NCI-H1694 (cell line): ENCODE measurements around the gene CEL.

Source experiments
- DNase-seq: peaks from one replicate; lab custom pipeline; 2025; lab: John Stamatoyannopoulos, UW

Gene CEL

DNA sequence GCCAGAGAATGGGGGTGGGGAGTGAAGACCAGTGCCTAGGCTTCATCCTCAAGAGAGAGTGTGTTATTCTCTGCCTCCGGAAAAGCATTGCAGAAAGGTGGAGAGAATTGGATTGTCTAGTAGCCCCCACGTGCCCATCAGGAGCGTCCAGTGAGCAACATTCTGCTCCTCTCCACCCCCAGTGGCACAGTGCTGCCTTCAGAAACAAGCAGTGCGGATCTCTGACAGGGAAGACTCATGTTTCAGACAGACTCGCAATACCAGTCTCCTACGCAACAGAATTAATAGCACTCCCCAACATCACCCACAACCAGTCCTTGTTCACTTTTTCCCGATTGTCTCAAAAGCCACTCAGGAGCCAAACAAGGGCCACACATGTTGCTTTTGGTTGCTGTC, 14.9 kb upstream of the CEL start:
- DNase-seq = no peak

DNA sequence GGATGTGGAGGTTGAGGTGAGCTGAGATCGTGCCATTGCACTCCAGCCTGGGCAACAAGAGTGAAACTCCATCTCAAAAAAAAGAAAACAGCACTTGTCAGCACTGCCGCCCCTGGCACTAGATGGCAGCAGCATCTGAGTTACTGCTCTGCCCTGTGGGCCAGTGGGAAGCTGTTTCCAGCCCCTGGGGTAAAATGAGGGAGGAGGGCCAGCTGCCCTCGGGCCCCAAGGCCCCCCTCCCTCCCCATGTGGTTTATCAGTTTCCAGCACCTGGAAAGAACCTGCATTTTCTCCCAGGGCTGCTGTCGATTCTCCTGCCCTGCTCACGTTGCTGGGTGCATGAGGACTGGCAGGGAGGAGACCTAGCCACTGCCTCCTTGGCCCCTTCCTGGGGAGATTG, 13.2 kb upstream of the CEL start:
- DNase-seq = peak; percentile 28

DNA sequence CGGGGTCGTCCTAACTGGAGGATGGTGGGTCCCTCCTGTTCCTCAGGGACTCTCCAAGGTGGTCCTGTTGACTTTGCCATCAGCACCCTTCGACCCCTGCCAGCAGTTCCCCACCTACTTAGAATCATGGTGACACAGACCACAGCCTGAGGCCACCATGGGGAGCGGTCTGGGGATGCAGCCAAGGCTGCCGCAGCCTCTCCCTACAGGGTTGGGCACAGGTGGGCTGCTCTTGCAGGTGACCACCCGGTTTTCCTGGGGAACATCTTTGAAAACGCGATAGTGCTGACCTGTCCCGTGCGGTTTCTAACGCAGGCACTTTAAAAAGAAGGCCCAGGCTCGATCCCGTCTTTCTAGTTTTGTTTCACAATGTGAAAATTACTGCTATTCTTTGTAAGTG, 12.7 kb upstream of the CEL start:
- no peak for DNase-seq

DNA sequence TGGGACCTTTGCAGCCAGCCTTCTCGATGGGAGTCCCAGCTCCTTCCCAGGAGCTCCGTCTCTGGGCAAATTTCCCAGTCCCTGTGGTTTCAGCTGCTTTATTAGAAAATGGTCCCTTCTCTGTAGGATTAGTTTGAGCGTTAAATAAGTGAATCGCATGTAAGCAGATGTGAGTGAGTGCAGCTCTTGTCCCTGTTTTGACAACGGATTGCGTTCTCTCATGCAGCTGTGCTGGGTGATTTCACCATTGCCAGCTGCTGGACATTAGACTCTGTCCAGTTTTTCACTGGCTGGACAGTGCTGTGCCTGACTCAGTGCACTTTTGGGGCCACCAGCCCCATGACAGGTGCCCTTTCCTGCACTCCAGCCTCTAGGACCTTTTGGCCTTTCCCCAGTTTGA, 11.6 kb upstream of the CEL start:
- DNase-seq = no peak

DNA sequence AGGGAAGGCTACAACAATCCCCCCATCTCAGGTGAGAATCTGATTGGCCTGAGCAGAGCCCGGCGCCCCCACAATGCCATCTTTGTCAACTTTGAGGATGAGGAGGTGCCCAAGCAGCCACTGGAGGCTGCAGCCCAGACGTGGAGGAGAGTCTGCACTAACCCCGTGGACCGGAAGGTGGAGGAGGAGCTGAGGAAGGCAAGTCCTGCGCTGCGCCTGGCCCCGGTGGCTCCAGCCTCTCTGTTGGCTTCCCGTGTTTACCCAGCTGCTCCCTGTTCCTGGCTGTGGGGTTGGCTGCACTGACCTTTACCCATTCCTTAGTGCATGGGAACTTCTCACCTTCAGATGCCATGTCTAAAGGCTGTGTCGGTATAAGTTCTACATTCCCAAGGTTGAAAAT, 11.0 kb upstream of the CEL start:
- DNase-seq = no peak

DNA sequence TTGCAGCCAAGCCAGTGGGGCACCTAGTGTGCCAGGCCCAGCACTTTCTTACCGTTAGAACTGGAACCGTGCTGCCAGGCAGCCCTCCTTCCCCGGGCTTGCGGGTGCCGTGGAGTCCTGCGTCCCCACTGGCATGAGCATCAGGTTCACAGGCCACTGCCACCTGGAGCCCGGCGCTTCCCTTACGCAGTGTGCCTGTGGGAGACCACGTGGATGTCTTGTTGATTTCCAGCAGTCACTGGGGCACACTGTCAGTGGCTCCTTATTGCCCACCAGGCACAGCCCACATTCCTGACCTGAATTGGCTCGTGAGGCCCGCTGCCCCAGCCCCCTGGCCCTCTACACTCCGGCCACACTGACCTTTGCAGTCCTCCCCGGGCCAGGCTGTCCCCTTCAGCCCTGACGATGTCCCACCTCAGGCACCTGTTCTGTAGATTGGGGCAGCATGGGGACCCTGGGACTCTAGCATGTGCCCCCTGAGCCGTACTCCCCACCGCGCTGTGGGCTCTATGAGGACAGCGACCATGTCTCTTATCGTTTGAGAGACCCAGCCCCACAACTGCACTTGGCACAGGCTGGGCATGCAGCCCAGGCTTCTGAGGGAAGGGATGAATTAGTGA, 10.4 kb upstream of the CEL start:
- DNase-seq = no peak

DNA sequence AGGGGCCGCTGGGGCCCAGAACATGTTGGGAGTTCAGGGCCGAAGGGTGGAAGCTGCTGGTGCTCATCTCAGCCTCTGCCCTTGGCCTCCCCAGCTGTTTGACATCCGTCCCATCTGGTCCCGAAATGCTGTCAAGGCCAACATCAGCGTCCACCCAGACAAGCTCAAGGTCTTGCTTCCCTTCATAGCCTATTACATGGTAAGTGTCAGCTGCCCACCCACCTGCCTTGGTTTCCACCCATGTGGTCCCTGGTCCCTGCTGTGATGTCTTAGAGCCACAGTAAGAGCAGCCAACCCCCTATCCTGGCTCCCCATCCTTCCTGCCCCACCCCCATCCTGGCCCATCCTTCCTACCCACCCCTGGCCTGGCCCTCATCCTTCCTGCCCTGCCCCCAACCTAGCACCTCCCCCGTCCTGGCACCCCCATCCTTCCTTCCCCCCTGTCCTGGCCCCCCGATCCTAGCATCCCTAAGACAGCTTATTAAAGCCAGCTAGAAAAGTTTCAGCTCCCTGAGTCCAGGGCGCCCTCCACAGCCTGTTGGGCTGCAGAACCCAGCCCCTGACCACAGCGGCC, 9.7 kb upstream of the CEL start:
- DNase-seq = no peak

DNA sequence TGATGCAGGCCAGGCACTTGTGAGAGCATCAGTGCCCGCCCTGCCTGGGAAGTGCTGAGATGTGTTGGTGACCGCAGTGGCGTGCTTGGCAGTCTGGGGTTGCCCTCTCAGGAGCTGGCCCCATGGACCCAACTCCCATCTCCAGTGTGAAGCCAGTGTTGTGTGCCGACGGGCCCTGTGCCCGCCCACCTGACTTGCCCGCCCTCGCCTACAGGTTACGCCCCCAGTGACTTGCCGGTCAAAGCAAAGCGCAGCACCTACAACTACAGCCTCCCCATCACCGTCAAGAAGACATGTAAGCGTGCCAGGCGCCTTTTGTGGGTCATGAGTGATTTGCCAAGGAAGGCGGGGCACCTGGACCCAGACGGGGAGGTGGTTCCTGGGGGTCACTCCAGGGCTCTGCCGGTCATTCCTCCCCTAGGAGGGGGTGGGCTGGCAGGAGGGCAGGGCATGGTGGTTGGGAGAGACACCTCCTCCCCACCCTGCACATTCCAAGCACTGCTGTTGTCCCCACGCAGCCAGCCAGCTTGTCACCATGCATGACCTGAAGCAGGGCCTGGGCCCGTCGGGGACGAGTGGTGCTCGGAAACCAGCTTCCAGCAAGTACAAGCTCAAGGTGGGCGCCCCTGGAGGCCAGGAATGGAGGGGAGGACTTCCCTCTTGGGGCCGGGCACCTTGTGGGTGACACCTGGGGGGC, 7.4 kb upstream of the CEL start:
- DNase-seq = no peak

DNA sequence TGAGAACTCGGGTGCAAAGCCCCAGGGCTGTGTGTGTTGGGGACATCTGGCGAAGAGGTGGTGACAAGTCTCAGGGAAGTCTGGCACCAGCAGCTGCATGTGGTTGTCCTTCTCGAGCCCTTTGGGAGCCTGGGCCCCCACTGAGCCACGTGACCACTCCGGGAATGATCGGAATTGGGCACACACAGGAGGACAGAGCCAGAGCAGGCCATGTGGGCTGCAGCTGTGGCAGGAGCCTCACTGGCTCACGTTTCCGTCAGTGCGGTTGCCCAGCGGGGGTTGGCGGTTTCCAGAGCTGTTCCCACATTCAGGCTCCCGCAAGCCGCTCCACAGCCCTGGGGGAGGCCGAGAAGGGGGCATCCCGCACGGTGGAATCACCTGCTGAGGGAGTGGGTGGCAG, 6.8 kb upstream of the CEL start:
- DNase-seq = no peak

DNA sequence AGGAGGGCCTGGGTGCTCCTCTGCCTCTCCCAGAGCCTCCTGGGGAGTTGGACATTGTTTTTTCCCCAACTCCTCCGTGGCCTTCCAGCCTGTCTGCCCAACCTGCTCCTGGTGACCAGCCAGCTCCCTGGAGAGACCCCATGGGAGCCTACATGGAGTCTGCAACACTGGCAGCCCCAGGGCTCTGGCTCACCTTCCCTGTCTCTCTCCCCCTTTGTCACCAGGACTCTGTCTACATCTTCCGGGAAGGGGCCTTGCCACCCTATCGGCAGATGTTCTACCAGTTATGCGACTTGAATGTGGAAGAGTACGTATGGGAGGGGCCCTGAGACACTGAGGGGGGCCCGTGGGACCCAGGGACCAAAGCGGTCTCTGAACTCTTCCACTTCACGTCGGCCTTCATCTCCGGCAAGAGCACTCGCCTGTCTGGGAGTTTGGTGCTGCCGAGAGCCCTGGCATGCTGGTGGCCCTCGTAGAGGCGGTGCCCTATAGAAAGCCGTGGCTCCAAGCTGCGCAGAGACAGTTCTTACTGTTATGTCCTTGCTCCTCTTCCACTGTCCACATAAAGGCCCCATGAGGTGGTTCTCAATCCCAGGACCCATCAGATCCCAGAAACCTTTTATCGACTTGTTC, 5.9 kb upstream of the CEL start:
- no peak for DNase-seq

DNA sequence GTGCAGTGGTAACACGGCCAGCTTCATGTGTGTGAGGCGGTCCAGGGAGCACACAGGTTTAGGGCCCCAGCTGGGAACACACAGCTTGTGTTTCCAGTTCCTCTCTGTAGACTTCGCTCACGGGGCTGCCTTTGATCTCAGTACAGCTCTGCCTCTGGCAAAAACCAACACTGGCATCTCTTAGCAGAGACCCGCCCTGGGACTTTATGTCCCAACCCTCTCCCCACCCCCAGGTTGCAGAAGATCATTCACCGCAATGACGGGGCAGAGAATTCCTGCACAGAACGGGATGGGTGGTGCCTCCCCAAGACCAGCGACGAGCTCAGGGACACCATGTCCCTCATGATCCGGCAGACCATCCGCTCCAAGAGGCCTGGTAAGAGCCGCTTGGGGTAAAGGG, 5.2 kb upstream of the CEL start:
- no peak for DNase-seq

DNA sequence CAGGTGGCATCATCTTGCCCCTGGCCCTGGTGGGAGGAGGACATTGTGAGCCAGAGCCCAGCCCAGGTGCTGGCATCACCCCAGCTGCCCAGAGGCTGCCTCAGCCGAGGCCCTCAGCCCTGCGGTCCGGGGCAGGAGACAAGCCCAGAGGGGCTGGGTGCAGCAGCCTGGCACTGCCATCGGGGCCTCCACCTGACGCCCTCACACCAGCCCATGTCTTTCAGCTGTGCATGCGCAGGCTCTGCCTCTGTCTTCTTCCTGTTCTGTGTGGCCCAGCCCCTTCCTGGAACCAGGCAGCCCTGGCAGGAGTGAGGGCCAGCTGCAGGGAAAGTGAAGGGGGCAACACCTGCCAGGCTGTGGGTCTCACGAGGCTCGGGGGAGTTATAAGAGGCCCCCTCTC, 4.8 kb upstream of the CEL start:
- no peak for DNase-seq

DNA sequence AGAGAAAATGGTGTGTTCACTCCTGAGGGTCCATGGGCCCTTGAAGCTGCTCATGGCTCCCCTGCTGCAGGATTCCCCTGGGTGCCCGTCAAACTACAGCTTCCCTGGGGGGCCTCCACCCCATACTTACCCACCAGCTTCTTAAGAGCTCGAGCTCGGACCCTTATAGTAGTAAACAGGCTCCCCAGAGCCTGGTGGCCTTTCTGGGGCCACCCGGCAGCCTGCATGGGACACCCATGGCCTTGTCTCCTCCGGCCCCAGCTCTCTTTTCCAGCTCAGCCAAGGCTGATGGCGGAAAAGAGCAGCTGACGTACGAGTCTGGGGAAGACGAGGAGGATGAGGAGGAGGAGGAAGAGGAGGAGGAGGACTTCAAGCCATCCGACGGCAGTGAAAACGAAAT, 4.2 kb upstream of the CEL start:
- DNase-seq = no peak

DNA sequence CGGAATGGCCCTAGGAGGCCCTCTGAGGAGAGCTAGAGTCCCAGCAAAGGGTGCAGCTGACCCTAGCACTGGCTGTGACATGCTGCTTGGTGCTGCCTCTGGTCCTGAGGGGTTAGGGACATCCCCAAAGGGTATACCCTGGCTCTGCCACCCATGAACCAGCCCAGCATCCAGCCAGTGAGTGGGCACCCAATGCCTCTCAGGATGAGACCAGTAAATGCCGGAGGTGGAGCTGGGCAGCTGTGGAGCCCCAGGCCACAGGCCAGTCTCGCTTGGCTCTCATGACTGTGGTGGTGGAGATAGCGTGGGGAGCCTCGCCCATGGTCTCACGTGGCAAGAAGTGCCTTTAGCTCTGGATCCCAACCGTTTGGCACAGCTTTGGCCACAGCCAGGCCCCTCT, 3.7 kb upstream of the CEL start:
- no peak for DNase-seq

DNA sequence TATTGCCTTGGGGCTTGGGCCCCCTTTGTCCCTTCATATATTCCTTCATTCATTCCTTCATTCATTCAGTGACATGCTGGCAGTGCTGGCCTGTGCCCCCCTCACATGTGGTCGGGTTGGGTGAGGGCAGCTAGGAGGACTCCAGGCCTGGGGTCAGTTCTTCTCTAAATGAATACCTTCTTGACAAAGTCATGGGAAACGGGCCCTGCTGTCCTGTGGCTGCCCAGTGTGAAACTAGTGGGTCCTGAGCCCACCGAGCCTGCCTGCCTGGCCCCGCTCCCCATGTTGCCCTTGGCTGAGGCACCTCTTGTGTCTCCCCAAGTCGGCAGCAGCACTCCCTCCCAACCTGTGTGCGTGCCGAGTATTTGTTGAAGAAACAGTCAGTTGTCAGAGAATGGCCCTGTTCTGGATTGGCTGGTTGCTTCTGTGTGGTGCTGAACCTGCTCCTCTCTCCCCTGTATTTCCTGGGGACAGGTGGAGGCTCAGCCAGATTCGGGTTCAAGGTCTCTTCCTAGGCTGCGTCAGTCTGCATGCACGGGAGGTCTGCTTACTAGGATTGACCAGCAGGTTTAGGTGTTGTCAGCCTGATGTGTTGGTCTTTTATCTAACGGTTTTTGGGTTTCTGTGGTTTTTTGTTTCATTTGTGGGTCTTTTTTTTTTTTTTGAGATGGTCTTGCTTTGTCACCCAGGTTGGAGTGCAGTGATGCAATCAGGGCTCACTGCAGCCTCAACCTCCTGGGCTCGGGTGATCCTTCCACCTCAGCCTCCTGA, 3.0 kb upstream of the CEL start:
- no peak for DNase-seq

DNA sequence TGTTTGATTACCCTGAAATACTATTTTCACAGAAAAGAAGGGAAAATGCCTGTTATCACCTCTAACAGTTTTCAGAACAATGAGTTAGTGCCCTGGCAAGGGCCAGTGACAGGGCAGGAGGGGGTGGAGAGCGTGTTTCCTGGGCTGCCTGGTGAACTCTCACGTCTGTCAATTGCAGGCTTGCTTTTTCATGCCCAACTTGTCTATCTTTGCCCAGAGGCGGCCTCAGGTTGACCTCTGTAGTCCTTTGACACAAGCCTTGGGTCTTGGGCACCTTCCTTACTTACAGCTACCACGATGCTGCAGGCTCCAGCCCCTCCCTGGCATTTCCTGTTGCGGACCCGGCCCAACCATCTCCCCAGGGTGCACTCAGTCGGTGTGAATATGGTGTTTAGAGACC, 2.2 kb upstream of the CEL start:
- DNase-seq = no peak

DNA sequence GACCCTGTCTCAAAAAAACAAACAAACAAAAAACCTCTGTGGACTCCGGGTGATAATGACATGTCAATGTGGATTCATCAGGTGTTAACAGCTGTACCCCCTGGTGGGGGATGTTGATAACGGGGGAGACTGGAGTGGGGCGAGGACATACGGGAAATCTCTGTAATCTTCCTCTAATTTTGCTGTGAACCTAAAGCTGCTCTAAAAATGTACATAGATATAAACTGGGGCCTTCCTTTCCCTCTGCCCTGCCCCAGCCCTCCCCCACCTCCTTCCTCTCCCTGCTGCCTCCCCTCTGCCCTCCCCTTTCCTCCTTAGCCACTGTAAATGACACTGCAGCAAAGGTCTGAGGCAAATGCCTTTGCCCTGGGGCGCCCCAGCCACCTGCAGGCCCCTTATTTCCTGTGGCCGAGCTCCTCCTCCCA, 1.4 kb upstream of the CEL start:
- no peak for DNase-seq

DNA sequence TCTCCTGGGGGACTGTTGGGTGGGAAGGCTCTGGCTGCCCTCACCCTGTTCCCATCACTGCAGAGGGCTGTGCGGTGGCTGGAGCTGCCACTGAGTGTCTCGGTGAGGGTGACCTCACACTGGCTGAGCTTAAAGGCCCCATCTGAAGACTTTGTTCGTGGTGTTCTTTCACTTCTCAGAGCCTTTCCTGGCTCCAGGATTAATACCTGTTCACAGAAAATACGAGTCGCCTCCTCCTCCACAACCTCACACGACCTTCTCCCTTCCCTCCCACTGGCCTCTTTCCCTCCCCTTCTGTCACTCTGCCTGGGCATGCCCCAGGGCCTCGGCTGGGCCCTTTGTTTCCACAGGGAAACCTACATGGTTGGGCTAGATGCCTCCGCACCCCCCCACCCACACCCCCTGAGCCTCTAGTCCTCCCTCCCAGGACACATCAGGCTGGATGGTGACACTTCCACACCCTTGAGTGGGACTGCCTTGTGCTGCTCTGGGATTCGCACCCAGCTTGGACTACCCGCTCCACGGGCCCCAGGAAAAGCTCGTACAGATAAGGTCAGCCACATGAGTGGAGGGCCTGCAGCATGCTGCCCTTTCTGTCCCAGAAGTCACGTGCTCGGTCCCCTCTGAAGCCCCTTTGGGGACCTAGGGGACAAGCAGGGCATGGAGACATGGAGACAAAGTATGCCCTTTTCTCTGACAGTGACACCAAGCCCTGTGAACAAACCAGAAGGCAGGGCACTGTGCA, 590 bp upstream of the CEL start:
- peak; percentile 12 for DNase-seq

DNA sequence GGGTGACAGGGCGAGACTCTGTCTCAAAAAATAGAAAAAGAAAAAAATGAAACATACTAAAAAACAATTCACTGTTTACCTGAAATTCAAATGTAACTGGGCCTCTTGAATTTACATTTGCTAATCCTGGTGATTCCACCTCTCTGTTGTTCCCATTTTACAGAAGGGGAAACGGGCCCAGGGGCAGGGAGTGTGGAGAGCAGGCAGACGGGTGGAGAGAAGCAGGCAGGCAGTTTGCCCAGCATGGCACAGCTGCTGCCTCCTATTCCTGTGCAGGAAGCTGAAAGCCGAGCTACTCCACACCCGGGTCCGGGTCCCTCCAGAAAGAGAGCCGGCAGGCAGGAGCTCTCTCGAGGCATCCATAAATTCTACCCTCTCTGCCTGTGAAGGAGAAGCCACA, 788 bp downstream of the CEL start:
- peak; percentile 25 for DNase-seq

DNA sequence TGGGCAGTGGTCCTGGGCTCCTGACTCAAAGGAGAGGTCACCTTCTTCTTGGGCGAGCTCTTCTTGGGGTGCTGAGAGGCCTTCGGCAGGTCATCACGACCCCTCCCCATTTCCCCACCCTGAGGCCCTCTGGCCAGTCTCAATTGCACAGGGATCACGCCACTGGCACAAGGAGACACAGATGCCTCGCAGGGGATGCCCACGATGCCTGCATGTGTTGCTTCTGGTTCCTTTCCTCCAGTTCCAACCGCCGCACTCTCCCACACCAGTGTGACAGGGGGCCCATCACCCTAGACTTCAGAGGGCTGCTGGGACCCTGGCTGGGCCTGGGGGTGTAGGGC, 1.3 kb downstream of the CEL start:
- no peak for DNase-seq

DNA sequence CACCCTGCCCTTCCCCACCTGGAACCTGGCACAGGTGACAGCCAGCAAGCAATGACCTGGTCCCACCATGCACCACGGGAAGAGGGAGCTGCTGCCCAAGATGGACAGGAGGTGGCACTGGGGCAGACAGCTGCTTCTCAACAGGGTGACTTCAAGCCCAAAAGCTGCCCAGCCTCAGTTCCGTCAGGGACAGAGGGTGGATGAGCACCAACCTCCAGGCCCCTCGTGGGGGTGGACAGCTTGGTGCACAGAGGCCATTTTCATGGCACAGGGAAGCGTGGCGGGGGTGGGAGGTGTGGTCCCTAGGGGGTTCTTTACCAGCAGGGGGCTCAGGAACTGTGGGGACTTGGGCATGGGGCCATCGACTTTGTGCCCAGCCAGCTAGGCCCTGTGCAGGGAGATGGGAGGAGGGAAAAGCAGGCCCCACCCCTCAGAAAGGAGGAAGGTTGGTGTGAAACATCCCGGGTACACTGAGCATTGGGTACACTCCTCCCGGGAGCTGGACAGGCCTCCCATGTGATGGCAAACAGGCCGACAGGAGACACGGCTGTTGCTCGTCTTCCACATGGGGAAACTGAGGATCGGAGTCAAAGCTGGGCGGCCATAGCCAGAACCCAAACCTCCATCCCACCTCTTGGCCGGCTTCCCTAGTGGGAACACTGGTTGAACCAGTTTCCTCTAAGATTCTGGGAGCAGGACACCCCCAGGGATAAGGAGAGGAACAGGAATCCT, 1.9 kb downstream of the CEL start:
- DNase-seq = no peak
